Ascending aorta (tissue), 2 donors: ENCODE data around the gene GLG1. TPM values are rescaled to one million over a fixed set of nuclear protein-coding genes. Genes with fewer than 3 reads are reported as not detected.

Source experiments
- DNase-seq, 2 donors: peaks; one replicate each; pipeline ENCODE4 v3.0.0-alpha.2; 2019; ENCODE audit warnings: low spot score in 2 of 2
- H3K27ac ChIP-seq, 2 donors: fragments of 200-600 bp; sonication (generic); one replicate each; pipeline ENCODE4 v1.5.1; 2016 to 2017; ENCODE audit warnings: mild to moderate bottlenecking in 1 of 2
- H3K27me3 ChIP-seq: fragments of 200-600 bp; sonication (generic); one replicate; pipeline ENCODE4 v1.5.1; 2017
- H3K36me3 ChIP-seq, 2 donors: fragments of 200-600 bp; sonication (generic); one replicate each; pipeline ENCODE4 v1.5.1; 2016
- H3K4me1 ChIP-seq, 2 donors: fragments of 200-600 bp; sonication (generic); one replicate each; pipeline ENCODE4 v1.5.1; 2016 to 2017; ENCODE audit warnings: mild to moderate bottlenecking in 1 of 2
- H3K4me3 ChIP-seq, 2 donors: fragments of 200-600 bp; sonication (generic); one replicate each; pipeline ENCODE4 v1.5.1; 2016 to 2017; ENCODE audit warnings: mild to moderate bottlenecking in 1 of 2
- H3K9me3 ChIP-seq, 2 donors: fragments of 200-600 bp; sonication (generic); one replicate each; pipeline ENCODE4 v1.5.1; 2016
- CTCF ChIP-seq, 3 experiments: fragments of 200-600 bp in 2 of 3; fragments of 450-650 bp in 1 of 3; sonication (generic) in 2 of 3; IDR thresholded peaks; one replicate each; pipeline ENCODE4 v1.5.1; 2016 to 2019; ENCODE audit warnings: antibody characterized with exemption in 3 of 3, mild to moderate bottlenecking in 1 of 3, moderate library complexity in 1 of 3
- intact Hi-C: fragments of 100-400 bp; cut with DNase I; formaldehyde crosslinking; loops from one replicate; pipeline ENCODE4 v1.15.1; 2023
- total RNA-seq: library from RNA; depleted of rRNA; stranded (reverse); fragments of >200 nt; gene quantifications from one replicate; pipeline ENCODE4 v1.1.0, GENCODE V29; 2016

GLG1 gene
- total RNA-seq, 1 donor from 2014 or later: 77.0 TPM

GRCh38 chr16:74585846-74586443 lies 21.0 kb downstream of the GLG1 start:
- no peak overlapping the region for H3K27ac ChIP-seq
- no peaks in the 10 kb centered on the region for H3K9me3 ChIP-seq
- H3K36me3 ChIP-seq: no peaks in the 10 kb centered on the region
- TF ChIP-seq CTCF (IDR thresholded peaks at IDR 0.05): no peak
- no peak overlapping the region for H3K4me3 ChIP-seq
- intact Hi-C loops: no loop called here
- H3K27me3 ChIP-seq: no peaks in the 10 kb centered on the region
- H3K4me1 ChIP-seq: no peaks in the 10 kb centered on the region
- DNase-seq: no peak

GRCh38 chr16:74583926-74584666 lies 22.8 kb downstream of the GLG1 start:
- H3K4me1 ChIP-seq: no peaks in the 10 kb centered on the region

GRCh38 chr16:74582970-74583369 lies 23.9 kb downstream of the GLG1 start:
- DNase-seq: no peak
- H3K9me3 ChIP-seq: no peaks in the 10 kb centered on the region
- H3K4me3 ChIP-seq: no peak overlapping the region
- H3K36me3 ChIP-seq: no peaks in the 10 kb centered on the region
- intact Hi-C loops: no loop called here
- no peaks in the 10 kb centered on the region for H3K4me1 ChIP-seq
- no peak overlapping the region for H3K27ac ChIP-seq
- H3K27me3 ChIP-seq: no peaks in the 10 kb centered on the region
- no peak for TF ChIP-seq CTCF (IDR thresholded peaks at IDR 0.05)

More at GRCh38 chr16:74583926-74584666, 22.8 kb downstream of the GLG1 start:
- H3K4me3 ChIP-seq: no peak overlapping the region
- H3K27me3 ChIP-seq: no peaks in the 10 kb centered on the region
- no peaks in the 10 kb centered on the region for H3K9me3 ChIP-seq
- no peak for DNase-seq
- no peak for TF ChIP-seq CTCF (IDR thresholded peaks at IDR 0.05)
- H3K36me3 ChIP-seq: no peaks in the 10 kb centered on the region
- no peak overlapping the region for H3K27ac ChIP-seq
- intact Hi-C loops: no loop called here

GRCh38 chr16:74580833-74581232 lies 26.1 kb downstream of the GLG1 start:
- H3K4me1 ChIP-seq: peaks cover 0 to 3% of the 10 kb centered on the region in 2 donors
- no peaks in the 10 kb centered on the region for H3K36me3 ChIP-seq
- H3K27ac ChIP-seq: no peak overlapping the region
- H3K9me3 ChIP-seq: no peaks in the 10 kb centered on the region
- H3K27me3 ChIP-seq: no peaks in the 10 kb centered on the region
- TF ChIP-seq CTCF (IDR thresholded peaks at IDR 0.05): no peak
- DNase-seq: no peak
- intact Hi-C loops: no loop called here
- H3K4me3 ChIP-seq: no peak overlapping the region

- H3K4me3 ChIP-seq: no peak overlapping the region
- intact Hi-C loops: no loop called here
- H3K9me3 ChIP-seq: no peaks in the 10 kb centered on the region
- no peaks in the 10 kb centered on the region for H3K36me3 ChIP-seq
- TF ChIP-seq CTCF (IDR thresholded peaks at IDR 0.05): no peak
- DNase-seq: no peak
- H3K4me1 ChIP-seq: peaks cover 0 to 3% of the 10 kb centered on the region in 2 donors
- H3K27me3 ChIP-seq: no peaks in the 10 kb centered on the region
- no peak overlapping the region for H3K27ac ChIP-seq
These were observed 28.1 kb downstream of the GLG1 start for GRCh38 chr16:74578838-74579237.
